ENCODE measurements around the gene ZDHHC8.

ZDHHC8 gene

DNA sequence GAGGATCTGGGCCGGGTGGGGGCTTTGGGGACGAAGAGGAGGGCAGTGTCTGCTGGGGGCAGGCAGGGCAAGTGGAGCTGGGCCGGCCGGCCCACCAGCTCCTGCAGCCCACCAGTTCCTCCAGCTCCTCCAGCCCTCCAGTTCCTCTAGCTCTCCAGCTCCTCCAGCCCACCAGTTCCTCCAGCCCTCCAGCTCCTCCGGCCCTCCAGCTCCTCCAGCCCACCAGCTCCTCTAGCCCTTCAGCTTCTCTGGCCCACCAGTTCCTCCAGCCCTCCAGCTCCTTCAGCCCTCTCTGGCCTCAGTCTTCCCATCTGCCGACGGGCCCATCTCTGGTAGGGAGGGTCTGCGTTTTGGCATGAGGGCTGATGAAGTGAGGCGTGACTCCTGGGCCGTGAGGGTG, 28.4 kb downstream of the ZDHHC8 start:
- no peak overlapping the region for H3K4me3 ChIP-seq (ENCODE audit: low read length)
- TF ChIP-seq, protein P1, sequence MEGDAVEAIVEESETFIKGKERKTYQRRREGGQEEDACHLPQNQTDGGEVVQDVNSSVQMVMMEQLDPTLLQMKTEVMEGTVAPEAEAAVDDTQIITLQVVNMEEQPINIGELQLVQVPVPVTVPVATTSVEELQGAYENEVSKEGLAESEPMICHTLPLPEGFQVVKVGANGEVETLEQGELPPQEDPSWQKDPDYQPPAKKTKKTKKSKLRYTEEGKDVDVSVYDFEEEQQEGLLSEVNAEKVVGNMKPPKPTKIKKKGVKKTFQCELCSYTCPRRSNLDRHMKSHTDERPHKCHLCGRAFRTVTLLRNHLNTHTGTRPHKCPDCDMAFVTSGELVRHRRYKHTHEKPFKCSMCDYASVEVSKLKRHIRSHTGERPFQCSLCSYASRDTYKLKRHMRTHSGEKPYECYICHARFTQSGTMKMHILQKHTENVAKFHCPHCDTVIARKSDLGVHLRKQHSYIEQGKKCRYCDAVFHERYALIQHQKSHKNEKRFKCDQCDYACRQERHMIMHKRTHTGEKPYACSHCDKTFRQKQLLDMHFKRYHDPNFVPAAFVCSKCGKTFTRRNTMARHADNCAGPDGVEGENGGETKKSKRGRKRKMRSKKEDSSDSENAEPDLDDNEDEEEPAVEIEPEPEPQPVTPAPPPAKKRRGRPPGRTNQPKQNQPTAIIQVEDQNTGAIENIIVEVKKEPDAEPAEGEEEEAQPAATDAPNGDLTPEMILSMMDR (conservative IDR thresholded peaks at IDR 0.05; ENCODE audit: low read length): no peak
- no peak for DNase-seq (ENCODE audit: low read depth)

DNA sequence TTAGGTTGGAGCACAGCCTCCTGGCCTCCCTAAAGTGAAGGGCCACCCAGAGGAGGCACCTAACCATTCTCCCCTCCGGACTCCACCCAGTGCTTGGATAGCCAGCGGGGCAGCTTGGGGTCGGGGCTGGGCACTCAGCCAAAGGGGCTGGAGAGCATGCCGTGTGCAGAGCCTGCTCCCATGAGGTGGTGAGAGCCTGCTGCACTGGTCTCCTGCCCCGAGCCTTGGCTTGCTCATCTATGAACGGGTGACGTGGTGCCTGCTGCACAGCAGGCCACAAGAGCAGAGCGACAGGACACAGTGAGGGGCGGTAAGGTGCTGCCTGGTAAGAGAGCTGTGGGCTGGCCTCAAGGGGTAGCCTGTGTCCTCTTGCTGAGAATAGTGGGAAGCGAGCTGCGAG, 33.3 kb downstream of the ZDHHC8 start:
- no peak for DNase-seq (ENCODE audit: low read depth)
- TF ChIP-seq, protein P1 (conservative IDR thresholded peaks at IDR 0.05; ENCODE audit: low read length): no peak
- no peak overlapping the region for H3K4me3 ChIP-seq (ENCODE audit: low read length)

DNA sequence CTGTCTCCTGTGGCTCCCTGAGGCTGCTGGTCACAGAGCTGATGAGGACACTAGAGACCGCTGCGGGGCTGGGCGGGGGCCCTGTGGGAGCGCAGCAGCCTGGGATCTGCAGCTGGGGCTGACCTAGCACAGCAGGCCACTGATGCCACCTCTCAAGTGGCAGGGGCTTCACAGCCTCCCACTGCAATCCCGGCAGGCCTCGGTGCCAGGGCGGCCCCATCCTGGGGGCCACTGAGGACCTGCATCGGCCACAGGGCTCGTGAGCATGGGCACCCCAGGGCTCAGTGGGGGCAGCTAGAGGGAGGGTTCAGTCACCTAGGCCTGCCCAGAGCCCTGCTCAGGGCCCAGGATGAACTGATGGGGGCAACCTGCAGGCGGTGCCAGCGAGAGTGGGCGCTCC, 33.8 kb downstream of the ZDHHC8 start:
- no peak overlapping the region for H3K4me3 ChIP-seq (ENCODE audit: low read length)
- TF ChIP-seq, protein P1 (conservative IDR thresholded peaks at IDR 0.05; ENCODE audit: low read length): no peak
- DNase-seq (ENCODE audit: low read depth): no peak

DNA sequence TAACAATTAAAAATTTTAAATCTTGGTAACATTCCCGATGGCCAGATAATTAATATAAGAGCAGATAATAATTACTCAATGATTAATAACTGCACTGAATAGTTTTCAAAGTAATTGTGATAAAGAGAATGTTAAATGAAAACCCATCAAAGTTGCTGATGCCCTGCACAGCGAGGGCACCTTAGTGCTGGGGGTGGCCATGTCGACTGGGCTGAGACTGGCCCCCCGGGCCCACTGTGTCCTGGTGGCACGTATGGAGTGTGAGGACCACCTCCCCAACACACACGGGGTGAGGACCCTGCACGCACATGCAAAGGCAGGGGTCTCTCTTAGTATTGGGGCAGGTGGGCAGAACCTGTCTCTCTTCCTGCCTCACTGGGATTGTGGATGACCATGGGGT, 34.3 kb downstream of the ZDHHC8 start:
- no peak overlapping the region for H3K4me3 ChIP-seq (ENCODE audit: low read length)
- TF ChIP-seq, protein P1 (conservative IDR thresholded peaks at IDR 0.05; ENCODE audit: low read length): no peak
- no peak for DNase-seq (ENCODE audit: low read depth)

DNA sequence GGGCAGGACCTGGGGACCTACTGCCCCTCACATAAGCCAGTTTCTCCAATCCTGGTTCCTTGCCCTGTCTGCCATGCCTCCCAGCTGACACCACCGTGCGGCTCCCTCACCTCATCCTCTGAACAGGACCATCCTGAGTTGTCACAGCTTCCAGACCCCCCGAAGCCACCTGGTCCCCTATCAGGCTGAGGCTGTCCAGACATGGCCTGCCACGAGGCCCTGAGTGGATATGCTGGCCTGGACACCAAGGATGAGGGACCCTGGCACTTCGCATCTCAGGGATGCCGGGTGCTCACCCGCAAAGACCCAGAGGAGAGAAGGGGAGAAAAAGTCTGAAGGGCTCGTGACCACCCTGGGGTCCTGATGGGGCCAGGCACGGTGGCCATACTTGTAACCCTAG, 35.1 kb downstream of the ZDHHC8 start:
- TF ChIP-seq, protein P1 (conservative IDR thresholded peaks at IDR 0.05; ENCODE audit: low read length): no peak
- no peak for DNase-seq (ENCODE audit: low read depth)
- no peak overlapping the region for H3K4me3 ChIP-seq (ENCODE audit: low read length)

DNA sequence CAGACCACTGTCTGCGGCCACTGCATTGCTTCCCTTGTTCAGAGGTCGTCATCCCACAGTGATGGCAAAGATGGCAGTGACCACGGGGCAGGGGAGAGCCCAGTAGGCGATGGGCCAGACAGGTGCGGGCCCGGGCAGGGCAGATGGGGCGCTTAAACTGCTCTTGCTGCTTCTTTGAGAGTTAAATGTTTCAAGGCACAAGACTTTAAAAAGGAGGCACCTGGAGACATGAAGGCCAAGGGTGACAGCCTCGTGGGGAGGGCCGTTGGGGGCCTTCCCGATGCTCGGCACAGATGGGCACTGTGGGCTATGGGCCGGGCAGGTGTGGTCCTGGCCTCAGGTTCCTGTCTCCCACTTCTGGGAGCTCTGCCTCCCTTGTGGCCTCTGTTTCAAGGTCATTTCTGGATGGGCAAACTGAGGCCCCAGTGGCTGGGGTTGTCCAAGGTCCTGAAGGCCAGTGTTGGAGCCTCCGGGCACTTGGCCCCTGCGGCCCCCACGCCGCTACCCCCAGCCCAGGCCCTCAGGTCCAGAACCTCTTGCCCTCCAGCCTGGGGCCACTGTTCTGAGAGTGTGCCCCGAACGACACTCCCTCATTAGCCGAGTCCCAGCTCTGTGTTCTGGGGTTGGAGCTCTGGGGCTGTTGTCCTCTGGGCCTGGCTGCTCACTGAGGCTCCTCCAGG, 36.2 kb downstream of the ZDHHC8 start:
- DNase-seq (ENCODE audit: low read depth): no peak
- TF ChIP-seq, protein P1 (conservative IDR thresholded peaks at IDR 0.05; ENCODE audit: low read length): no peak

DNA sequence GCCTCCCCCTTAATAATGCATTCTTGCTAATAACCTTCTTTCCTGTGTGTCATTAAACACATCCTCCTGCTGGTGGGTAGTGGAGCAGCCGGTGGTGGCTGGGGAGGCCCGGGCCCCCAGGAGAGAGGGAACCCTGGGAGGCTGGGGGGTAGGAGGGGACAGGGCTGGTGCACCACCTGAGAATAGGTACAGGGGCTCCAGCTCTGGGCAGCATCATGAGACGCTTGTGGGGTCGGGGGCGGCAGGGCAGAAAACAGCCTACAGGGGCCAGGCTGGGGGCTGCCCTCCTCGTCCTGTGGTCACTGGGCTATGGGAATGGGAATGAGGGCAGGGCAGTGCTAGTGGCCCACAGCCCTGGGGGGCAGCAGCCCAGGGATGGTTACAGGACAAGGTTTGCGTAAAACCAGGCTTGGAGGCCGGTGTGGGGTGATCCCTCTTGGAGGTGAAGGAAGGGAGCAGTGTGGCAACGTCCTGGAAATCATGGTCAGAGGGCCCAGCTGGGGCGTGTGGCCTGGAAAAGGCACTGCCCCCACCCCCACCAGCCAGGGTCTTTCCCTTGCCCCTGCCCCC, 37.7 kb downstream of the ZDHHC8 start:
- no peak for DNase-seq (ENCODE audit: low read depth)
- no peak overlapping the region for H3K4me3 ChIP-seq (ENCODE audit: low read length)
- TF ChIP-seq, protein P1 (conservative IDR thresholded peaks at IDR 0.05; ENCODE audit: low read length): no peak

More for the DNA sequence above, 36.2 kb downstream of the ZDHHC8 start:
- no peak overlapping the region for H3K4me3 ChIP-seq (ENCODE audit: low read length)
